GM12864 (cell line): ENCODE data around the gene CUL2.
"Not testable (repeated sequence)": the region's sequence is repeated elsewhere in the genome, so short reads cannot be mapped to it uniquely, and the experiment has no call there.

Experiments used
- DNase-seq: peaks from one replicate; pipeline ENCODE4 v3.0.0-alpha.2; 2011; ENCODE audit warnings: low read depth
- H3K4me3 ChIP-seq: 2 replicates; pipeline ENCODE4 v1.5.1; 2011; ENCODE audit warnings: mild to moderate bottlenecking, low read depth, low read length, control low read depth
- TF ChIP-seq, protein P1 (sequence below): IDR thresholded peaks from 2 replicates; pipeline ENCODE4 v1.5.1; 2011; ENCODE audit warnings: low read depth, mild to moderate bottlenecking, moderate library complexity, low read length, control low read depth, inconsistent platforms; ENCODE audit errors: missing control alignments

CUL2 gene

GRCh38 chr10:35059481-35059880, 30.7 kb downstream of the CUL2 start:
- no peak for DNase-seq
- H3K4me3 ChIP-seq = no peak overlapping the region

GRCh38 chr10:35058686-35059085, 31.5 kb downstream of the CUL2 start:
- no peak for DNase-seq
- H3K4me3 ChIP-seq = no peak overlapping the region
- TF ChIP-seq, protein P1, sequence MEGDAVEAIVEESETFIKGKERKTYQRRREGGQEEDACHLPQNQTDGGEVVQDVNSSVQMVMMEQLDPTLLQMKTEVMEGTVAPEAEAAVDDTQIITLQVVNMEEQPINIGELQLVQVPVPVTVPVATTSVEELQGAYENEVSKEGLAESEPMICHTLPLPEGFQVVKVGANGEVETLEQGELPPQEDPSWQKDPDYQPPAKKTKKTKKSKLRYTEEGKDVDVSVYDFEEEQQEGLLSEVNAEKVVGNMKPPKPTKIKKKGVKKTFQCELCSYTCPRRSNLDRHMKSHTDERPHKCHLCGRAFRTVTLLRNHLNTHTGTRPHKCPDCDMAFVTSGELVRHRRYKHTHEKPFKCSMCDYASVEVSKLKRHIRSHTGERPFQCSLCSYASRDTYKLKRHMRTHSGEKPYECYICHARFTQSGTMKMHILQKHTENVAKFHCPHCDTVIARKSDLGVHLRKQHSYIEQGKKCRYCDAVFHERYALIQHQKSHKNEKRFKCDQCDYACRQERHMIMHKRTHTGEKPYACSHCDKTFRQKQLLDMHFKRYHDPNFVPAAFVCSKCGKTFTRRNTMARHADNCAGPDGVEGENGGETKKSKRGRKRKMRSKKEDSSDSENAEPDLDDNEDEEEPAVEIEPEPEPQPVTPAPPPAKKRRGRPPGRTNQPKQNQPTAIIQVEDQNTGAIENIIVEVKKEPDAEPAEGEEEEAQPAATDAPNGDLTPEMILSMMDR = no peak

More at GRCh38 chr10:35059481-35059880, 30.7 kb downstream of the CUL2 start:
- TF ChIP-seq, protein P1 = no peak

DNA sequence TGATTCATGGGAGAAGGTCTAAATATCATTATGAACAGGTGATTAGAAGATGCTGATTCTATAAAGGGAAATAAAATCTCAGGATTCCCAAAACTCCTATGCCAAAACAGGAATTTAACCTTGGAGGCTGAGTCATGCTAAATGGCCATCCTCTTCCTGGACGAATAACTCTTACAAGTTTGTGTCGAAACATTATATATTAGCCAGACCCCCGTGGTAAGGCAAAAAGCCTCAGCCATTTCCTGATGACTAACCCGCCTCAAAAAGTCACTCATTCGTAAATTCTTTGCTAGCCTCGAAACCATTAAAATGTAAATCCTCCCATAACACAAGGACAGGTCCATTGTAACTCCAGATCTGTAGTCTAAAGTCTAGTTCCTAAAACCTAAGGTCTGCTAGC, 32.0 kb downstream of the CUL2 start:
- no peak for DNase-seq
- H3K4me3 ChIP-seq = no peak overlapping the region
- TF ChIP-seq, protein P1 = no peak

GRCh38 chr10:35056686-35057085, 33.5 kb downstream of the CUL2 start:
- TF ChIP-seq, protein P1 = no peak
- no peak for DNase-seq
- no peak overlapping the region for H3K4me3 ChIP-seq

DNA sequence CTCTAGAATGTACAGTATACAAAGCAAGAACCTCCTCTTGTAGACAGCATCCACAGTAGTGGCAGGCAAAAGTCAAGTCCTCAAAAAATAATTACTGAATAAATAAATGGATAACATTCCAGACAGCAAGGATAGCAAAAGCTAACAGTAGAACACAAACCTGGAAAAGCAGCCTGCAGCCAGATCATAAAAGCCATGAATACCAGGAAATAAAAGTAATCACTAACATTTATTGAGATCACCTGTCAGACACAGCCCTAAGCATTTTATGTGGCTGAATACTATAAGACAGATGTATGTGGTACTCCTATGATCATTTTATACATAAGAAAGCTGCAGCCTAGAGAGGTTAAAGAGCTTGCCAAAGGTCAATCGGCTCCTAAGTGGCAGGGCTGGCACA, 34.0 kb downstream of the CUL2 start:
- no peak overlapping the region for H3K4me3 ChIP-seq
- no peak for DNase-seq
- TF ChIP-seq, protein P1 = no peak

- TF ChIP-seq, protein P1 = no peak
- H3K4me3 ChIP-seq = no peak overlapping the region
- no peak for DNase-seq
Measured at GRCh38 chr10:35050568-35050967, 39.6 kb downstream of the CUL2 start.

GRCh38 chr10:35046074-35046473, 44.1 kb downstream of the CUL2 start:
- no peak overlapping the region for H3K4me3 ChIP-seq
- TF ChIP-seq, protein P1 = no peak
- DNase-seq = no peak

- not testable (repeated sequence) for H3K4me3 ChIP-seq, DNase-seq
Measured at GRCh38 chr10:35045275-35045674, 44.9 kb downstream of the CUL2 start.
